ENCODE results near the gene CCDC179. TPM values are rescaled to one million over a fixed set of nuclear protein-coding genes. Genes with fewer than 3 reads are reported as not detected.

CCDC179 gene
- polyA plus RNA-seq (2013, experiment 1 of 2; ENCODE audit: insufficient read length), result not detected
- polyA plus RNA-seq (2013, experiment 2 of 2; ENCODE audit: insufficient read length), result not detected

DNA sequence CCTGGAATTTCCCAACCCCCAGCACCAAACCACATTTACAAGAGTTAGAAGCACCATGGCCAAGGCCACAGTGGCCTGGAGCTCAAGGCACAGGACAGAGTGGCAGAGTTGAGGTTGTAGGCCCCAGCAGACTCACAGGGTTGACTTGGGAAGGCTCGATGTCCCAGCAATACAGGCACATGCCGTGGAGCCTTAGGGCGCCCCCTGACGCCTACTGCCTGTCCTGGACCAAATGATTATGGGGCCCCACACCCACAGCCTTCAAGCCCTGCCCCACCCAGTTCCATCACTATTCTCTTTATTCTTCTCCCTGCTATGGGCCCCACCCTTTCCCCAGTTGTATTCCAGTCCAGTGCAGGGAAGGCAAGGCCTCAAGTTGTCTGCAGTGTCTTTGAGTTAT is at the start of gene CCDC179:
Gene CCDC179, minus strand, starts transcription at position 234 of the 400 bp plus-strand sequence. Its CDS starts 53 bp downstream, at position 181.
- DNase-seq, result no peak

- DNase-seq, result no peak
Observed at GRCh38 chr11:22903782-22904181, 43.5 kb upstream of the CCDC179 start.

GRCh38 chr11:22901603-22902002 is 41.3 kb upstream of the CCDC179 start:
- no peak for DNase-seq

- no peak for DNase-seq
Observed at GRCh38 chr11:22900764-22901486, 40.7 kb upstream of the CCDC179 start.

GRCh38 chr11:22898036-22898435 is 37.8 kb upstream of the CCDC179 start:
- no peak for DNase-seq

- no peak for DNase-seq
Observed at GRCh38 chr11:22890227-22890626, 30.0 kb upstream of the CCDC179 start.

DNA sequence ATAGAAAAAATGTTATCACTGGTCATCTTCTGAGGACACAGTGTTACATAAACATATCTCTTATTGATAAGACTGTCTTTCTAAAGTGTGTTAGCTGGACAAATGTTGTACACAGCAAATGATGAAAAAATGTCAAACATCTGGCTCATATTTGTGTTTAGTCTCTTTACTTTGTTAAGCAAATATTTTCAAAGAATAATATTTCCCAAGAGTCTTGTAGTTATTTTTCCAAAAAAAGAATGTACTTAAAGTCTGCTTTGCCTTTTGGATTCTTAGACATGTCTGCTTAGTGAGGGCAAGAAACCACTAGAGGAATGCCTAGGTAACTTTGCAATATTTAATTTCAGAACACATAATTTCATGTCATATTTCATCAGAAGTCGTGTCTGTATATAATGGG is 23.9 kb upstream of the CCDC179 start:
- peak; percentile 87 for DNase-seq

- DNase-seq, result peak; percentile 74
Observed at GRCh38 chr11:22879630-22880029, 19.4 kb upstream of the CCDC179 start.

GRCh38 chr11:22878604-22879003 is 18.3 kb upstream of the CCDC179 start:
- DNase-seq, result no peak

DNA sequence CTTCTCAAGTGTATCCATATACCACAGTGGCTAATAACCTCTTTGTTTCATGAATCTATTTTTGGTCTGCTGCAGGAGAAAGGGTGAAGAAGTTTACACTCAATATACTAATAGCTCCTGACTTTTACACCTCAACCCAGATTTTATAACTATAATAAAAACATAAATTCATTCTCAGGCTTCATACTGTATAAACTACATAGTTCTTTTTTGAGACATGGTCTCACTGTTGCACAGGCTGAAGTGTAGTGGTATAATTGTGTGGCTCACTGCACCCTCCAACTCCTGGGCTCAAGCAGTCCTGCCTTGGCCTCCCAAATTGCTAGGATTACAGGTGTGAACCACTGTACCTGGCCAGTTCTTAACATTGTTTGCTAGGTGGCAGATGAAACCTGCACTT is 17.8 kb upstream of the CCDC179 start:
- no peak for DNase-seq

GRCh38 chr11:22875869-22876473 is 15.7 kb upstream of the CCDC179 start:
- peak; percentile 89 for DNase-seq

DNA sequence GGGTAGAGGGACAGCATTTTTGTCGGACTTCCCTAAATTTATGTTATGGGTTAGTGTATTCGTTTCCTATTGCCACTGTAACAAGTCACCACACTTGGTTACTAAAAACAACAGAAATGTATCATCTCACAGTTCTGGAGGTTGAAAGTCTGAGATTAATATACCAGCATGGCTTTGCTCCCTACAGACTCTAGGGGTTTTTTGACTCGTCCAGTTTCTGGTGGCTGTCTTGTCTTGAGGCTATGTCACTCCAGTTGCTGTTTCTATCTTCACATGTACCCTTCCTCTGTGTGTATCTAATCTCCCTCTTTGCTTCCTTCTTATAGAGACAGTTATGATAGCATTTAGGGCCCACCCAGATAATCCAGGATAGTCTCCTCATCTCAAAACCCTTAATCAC is 9.1 kb upstream of the CCDC179 start:
- no peak for DNase-seq

DNA sequence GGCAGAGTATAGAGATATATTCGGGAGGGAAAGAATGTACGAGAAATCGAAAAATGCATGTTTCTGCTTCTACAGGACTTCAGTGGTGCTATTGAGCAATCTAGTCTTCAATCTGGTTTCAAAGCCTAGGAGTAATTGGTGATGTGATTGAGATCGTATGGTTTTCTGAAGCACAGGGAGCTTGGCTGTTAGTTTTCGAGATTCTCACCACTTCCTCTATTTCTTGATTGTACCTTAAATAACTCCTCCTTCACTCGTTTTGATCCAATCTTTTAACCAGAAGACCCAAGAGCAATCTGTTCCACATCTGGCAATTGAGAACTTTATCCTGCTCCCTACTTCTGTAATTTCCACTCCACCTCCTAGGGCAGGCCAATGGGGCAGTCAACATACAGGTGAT is 518 bp downstream of the CCDC179 start:
- DNase-seq, result no peak

DNA sequence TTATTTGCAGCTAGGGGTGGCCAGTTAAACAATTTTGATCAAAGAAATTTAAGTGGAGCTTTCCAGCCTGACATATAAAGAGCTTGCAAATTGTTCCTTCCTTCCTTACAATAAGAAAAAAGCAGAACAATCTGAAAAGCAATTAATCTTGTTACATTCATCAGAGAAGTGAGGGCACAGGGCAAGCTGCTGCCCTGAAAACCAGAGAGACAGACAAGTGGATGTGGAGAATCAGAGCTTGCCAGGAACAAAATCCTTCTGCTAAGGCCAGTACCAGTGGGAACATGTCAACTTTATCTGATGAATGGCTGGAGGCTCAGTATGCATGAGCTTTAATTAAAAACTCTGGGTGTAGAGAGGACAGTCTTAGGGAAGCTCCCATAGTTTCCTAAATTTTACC is 8.8 kb downstream of the CCDC179 start:
- no peak for DNase-seq

DNA sequence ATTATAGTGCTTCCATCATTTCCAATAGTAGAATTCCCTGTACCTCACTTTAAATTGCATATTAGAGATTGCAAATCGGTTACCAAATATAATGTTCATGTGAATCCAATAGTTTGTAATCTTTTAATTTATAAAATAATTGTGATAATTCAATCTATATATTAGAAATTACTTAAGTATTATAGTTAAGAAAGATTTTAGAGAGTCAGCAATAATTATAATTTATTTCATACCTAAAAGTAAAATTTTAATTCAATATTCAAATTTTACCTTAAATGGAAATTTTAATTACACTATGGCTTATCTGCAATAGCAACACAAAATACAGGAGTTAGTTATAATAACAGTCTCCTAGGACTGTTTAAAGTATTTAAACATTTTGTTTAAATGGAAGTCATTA is 13.5 kb downstream of the CCDC179 start:
- DNase-seq, result no peak

DNA sequence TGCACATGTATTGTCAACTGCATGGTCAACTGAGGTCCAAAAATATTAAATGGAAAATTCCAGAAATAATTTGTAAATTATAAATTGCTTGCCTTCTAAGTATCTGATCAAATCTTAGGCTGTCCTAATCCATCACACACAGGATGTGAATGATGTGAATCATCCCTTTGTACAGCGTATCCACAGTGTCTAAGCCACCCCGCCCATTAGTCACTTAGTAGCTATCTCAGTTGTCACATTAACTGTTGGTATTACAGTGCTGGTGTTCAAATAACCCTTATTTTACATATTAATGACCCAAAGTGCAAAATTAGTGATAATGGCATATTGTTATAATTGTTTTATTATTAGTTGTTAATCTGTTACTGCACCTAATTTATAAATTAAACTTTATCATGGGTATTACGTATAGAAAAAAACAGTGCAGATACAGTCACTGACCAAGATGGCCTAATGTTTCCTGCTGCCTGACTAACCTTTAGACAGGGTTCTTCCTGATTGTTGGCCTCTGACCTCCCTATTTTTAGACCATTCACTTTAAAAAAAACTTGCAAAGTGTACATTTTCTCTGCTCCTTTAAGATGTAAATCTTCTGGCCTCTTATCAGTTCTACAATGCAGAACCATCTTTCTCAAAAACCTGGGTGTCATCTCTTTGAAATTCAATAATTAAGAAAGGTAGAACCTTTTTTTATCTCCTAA is 27.8 kb downstream of the CCDC179 start:
- no peak for DNase-seq

- no peak for DNase-seq
Observed at GRCh38 chr11:22830082-22830414, 30.2 kb downstream of the CCDC179 start.

- peak; percentile 85 for DNase-seq
Observed at GRCh38 chr11:22829231-22830081, 30.8 kb downstream of the CCDC179 start, which contains the start of gene SVIP. Gene SVIP (minus strand): TSS chr11:22829801. CDS start chr11:22829748, 53 bp downstream.

DNA sequence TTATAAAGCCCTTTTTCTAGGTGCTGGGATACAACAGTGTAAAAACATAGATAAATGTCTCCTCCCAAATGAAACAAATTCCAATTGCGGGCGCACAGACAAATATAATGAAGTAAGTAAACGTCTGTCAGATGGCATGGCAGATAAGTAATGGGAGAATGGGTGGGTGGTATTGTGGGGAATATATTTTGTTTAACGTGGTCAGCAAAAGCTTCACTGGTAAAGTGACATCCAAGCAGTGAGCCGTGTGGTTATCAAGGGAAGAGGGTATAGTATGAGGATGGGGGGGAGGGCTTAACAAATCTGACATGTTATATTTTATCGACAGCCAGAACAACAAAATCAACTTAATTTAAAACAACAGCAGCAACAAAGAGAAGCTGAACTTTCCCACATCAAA is 31.9 kb downstream of the CCDC179 start:
- no peak for DNase-seq

DNA sequence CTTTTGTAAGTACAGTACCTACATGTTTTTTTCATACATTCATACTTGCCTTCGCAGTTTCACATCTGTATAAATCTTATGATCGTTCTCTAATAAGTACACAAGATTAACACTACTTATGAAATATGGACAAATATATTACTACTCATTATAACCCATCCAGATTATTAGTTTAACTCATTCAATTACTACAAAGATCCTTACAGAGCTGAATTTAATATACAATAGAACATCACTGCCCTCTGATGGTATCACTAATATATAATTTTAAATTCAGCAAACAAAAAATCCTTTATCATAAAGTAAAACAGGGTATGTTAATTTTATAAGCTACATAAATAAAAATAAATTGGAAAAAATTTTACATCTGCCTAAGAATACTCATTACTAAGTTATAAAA is 38.1 kb downstream of the CCDC179 start:
- DNase-seq, result no peak

DNA sequence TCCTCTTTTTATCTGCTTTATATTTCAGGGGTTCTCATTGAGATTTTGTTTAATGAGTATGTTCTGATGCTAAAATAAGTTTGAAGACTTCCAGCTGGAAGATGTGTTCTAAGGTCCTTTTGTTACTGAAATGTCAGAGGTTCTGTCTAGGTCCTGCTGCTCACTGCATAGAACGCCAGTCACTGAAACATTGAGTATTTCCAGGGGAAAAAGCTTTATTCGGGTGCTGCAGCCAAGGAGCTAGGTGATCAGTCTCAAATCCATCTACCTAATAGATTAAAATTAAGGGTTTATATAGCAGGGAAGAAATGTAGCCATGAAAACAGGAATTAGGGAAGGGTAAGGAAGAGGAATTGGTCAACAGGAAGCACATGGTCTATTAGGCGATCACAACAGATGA is 50.4 kb downstream of the CCDC179 start:
- DNase-seq, result no peak

DNA sequence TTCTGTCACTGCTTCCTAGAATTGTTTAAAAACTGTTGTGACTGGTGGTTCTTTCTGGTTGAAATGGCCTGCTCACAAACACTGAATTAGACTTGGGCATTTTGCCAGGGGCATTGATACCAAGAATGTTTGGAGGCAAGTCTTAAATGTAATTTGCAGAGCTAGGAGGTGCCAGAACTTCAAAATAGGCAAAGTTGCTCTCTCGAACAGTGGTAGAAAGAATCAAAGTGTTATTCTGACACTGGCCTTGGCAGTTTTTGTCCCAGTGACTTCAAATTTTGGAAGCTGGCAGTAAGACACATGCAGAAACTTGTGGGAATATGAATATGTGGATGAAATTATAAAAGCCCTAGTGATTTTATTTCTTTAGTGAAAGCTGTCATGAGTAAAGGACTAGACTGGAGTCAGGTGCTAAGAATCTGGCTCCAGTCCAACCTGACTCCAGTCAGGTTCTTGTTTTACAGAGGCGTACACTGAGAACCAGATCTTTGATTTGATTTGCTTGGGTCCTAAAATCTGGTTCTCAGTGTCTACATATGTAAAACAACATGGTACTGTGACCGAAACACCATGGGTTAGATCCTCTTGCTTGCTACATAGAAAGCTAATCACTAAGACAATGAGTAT is 51.6 kb downstream of the CCDC179 start:
- no peak for DNase-seq

Data from fibroblast of skin of scalp (primary cell).